ENCODE measurements around the gene HAND2. TPM values are rescaled to one million over a fixed set of nuclear protein-coding genes. Genes with fewer than 3 reads are reported as not detected.

The HAND2 gene
- polyA plus RNA-seq, 3 donors from 2014 or later = not detected

DNA sequence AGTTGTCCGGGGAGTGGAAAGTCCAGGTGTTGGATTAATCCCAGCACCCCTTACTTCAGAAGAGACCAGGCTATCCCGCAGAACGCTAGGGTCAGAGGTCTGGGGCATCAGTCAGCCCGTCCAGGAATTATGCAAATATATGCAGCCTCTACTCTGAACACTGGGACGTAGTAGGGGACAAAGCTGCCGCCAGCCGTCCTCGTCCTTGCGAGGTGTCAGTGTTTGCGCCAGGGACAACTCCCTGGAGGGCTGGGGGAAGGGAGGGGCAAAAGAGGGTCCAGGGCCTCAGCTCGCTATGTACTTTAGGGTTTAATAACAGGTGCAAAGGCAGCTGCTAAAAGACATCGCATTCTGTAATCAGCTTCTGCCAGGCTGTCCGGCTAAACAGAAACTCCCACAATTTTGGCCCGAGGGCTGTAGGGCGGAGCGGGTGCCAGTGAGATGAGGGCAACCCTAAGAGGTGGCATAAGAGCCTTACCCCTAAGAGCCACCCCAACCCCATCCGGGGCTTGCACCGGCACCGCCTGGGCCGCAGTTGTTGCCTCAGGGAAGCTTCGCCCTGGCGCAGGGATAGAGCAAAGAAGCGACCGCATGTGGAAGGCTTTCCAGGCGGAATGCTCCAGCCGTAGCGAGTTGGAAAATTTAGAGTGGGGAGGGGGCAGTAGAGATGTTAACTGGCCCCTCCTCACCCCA is 8.4 kb downstream of the HAND2 start:
- no peak for DNase-seq
- Mint-ChIP-seq H3K4me3 (no peak overlapping the region), H3K36me3 (peaks cover 0 to 13% (median 12%) of the 10 kb centered on the region in 3 donors), H3K4me1 (peaks cover 0 to 2% of the 10 kb centered on the region in 2 donors), H3K27me3 (ENCODE audit: low read depth in 3 of 3) (peaks cover 34 to 61% (median 54%) of the 10 kb centered on the region in 3 donors), H3K27ac (no peak overlapping the region), H3K9me3 (peaks cover 0 to 33% (median 11%) of the 10 kb centered on the region in 6 donors)

DNA sequence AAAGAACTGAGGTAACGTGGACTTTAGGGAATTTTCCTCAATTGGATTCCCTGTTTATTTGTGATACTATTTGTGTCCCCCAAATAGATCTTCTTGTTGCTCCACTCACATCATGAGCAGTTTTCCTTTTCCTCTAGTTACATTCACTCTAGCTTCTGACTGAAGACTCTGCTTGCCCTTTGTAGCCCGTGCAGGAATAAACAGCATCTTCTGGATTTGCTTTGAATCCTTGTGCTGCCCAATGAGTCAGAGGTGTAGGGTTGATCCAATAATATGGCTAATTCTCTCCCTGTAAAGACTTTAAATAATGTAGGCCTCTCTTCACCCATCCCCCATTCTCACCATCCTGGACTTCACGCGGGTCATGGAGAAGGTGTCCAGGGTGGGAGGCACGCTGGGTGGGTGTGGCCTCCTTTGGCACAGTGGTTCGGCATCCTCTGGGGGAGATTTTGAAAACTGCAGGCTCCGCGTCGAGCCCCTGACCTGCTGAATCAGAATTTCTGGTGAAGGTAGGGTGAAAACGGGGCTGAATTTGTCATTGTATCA is 9.0 kb downstream of the HAND2 start:
- no peak for DNase-seq
- peaks cover 32 to 59% (median 56%) of the 10 kb centered on the region in 3 donors for H3K27me3 Mint-ChIP-seq (ENCODE audit: low read depth in 3 of 3)
- no peak overlapping the region for H3K4me3 Mint-ChIP-seq
- H3K36me3 Mint-ChIP-seq = peaks cover 0 to 12% (median 12%) of the 10 kb centered on the region in 3 donors
- H3K9me3 Mint-ChIP-seq = peaks cover 0 to 36% (median 8%) of the 10 kb centered on the region in 6 donors
- H3K27ac Mint-ChIP-seq = no peak overlapping the region
- peaks cover 0 to 2% of the 10 kb centered on the region in 2 donors for H3K4me1 Mint-ChIP-seq

DNA sequence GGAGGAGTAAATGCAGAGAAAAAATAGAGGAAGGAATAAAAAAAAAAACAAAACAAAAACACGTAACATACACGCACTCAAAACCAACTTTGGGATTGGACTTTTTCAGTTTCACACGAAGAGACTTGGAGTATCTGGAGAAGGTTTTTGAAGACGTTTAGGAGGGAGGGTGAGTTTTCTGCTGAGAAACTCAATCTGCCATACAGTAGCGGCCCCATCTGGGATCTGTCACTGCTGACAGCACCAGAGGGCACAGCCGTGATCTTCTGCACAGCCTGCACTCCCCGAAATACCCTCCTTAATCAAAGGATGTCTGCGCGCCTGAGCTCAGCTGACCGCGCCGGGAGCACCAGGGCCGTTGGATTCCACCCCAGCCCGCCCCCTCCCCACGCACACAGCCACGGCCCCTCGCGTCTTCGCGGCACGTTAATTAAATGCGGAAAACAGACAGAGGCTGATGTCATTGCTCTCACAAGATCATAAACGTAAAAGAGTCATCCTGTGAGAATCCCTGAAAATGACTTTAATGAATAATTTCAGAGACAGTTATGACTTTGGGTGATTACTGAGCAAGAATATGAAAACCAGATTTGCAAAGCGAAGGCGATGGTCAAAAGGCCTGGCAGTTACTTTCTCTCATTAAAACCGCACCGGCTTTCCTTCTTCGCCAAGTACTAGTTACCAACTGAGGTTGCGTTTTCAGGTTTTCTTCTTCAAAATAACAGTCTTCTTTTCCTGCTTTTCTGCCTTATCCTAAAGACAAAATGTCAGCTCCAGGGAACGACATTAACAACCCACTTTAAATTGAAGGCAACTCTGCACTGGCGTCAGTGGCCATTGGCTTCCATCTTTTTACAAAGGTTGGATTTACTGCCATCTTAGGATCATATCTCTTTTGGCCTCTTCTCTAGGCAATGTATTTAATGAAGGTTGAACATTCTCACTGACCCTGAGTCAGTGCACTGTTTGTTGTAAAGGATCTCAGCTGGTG is 10.6 kb downstream of the HAND2 start:
- H3K36me3 Mint-ChIP-seq = peaks cover 0 to 16% (median 9%) of the 10 kb centered on the region in 3 donors
- DNase-seq = no peak
- H3K9me3 Mint-ChIP-seq = peaks cover 0 to 43% (median 10%) of the 10 kb centered on the region in 6 donors
- H3K4me3 Mint-ChIP-seq = peak overlapping the region in 2 of 5 donors; percentile 34 to 41
- H3K27me3 Mint-ChIP-seq (ENCODE audit: low read depth in 3 of 3) = peaks cover 28 to 64% (median 54%) of the 10 kb centered on the region in 3 donors
- no peak overlapping the region for H3K27ac Mint-ChIP-seq
- H3K4me1 Mint-ChIP-seq = peaks cover 0 to 2% of the 10 kb centered on the region in 2 donors

DNA sequence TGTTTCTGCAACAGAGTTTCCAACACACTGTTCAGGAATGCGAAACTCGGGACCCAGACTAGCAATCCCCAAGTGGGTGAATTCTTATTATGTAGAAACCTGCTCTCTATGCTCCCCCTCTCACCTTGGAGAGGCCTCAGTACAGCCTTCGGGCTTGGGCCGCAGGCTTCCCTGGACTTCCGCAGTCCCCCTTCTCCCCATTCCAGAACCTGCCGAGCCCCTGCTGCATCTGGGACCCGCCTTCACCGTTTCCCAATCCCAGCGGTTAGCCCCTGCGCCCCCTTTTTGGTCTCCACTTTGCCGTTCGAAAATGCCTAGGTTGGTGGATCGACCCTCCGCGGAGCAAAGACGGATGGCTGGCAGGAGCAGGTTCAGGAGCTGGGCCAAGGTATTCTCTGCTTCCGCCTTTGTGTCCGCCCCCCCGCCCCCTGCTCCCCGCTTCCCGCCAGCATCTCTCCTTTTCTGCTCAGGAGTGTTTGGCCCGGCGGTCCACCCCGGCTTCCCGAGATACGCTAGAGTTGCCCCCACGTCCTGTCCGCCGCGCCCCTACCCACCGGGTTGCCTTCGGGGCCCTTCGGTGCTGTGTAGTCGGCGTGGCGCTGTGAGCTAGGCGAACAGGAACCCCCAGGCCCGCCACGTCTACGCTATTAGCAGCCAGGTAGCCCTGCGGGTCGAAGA is 11.5 kb downstream of the HAND2 start:
- peaks cover 0 to 2% of the 10 kb centered on the region in 2 donors for H3K4me1 Mint-ChIP-seq
- peaks cover 0 to 43% (median 10%) of the 10 kb centered on the region in 6 donors for H3K9me3 Mint-ChIP-seq
- no peak overlapping the region for H3K27ac Mint-ChIP-seq
- no peak for DNase-seq
- H3K4me3 Mint-ChIP-seq = peak overlapping the region in 2 of 5 donors; percentile 34 to 41
- peaks cover 28 to 61% (median 50%) of the 10 kb centered on the region in 3 donors for H3K27me3 Mint-ChIP-seq (ENCODE audit: low read depth in 3 of 3)
- H3K36me3 Mint-ChIP-seq = peaks cover 0 to 13% (median 7%) of the 10 kb centered on the region in 3 donors

DNA sequence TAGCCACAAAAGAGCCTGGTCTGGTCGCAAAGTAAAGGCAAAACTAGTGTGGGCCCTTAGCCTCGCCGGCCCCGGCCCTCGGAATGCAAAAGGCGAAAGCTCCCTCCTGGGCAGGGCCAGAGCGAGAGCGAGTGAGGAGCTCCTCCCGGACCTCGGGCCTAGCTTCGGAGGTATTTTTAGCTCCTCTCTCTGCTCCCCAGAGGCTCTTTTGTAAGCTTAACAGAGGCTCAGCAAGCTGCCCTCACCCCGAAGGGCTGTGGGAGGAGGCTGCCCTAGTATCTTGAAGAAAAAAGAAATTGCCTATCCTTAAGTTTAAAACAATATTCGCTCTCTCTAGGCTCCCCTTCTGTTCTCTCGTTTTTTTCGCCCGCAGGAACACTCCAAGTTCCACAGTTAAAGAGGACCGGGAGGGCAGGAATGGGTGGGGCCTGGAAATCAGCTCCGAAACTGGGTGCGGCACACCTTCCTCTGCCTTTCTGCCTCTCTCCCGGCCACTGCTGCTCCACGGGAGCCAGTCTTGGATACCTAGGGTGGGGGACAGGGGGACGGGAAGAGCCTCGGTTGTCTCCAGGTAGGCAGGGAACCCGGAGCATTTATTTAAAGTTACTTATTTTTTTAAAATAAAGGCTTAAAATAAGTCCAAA is 12.1 kb downstream of the HAND2 start:
- Mint-ChIP-seq H3K4me1 (peaks cover 0 to 2% of the 10 kb centered on the region in 2 donors), H3K36me3 (peaks cover 0 to 13% (median 7%) of the 10 kb centered on the region in 3 donors), H3K4me3 (no peak overlapping the region), H3K27me3 (ENCODE audit: low read depth in 3 of 3) (peaks cover 28 to 55% (median 47%) of the 10 kb centered on the region in 3 donors), H3K27ac (no peak overlapping the region), H3K9me3 (peaks cover 0 to 43% (median 10%) of the 10 kb centered on the region in 6 donors)
- no peak for DNase-seq

DNA sequence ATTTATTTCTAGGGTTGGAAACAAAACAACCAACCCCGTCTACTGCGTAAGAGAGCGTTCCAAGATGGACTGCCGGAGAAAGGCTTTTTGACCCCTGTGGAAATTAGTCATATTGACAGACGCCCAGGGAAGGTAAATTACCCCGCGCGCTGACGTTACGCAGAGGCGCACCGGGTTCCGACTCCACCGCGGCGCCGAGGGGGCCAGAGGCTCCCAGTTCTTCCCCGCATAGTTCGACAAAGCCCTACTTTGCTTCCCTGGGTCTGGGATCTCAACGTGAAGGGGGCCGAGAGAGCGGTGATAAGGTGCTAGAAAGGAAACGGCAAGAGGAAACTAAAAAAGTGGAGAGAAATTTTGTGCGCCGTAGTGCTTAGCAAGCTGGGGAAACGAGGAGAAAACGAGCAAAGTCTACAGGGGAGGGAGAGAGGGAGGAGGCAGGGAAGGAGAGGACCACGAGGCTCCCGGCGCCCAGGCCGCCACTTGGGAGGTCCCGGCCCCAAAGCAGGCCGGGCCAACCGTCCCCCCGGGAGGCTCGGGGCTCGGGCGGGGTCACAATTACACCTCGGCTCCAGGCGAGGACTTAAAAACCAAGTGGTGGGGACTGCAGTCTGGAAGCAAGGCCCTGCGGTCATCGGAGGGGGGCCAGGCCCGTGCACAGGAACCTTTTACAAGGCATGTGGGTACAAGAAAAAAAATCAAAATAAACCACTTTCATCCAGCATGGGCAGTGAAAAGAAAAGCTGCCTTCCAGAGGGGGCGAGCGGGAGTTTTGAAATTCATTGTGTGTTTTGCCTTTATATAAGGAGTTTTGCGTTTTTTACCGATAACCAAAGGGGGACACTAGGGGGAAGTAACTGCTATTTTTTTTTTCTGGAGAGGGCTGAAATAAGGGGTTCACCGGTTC is 13.2 kb downstream of the HAND2 start:
- H3K4me1 Mint-ChIP-seq = no peaks in the 10 kb centered on the region
- no peak for DNase-seq
- H3K36me3 Mint-ChIP-seq = peaks cover 0 to 13% (median 7%) of the 10 kb centered on the region in 3 donors
- H3K27ac Mint-ChIP-seq = no peak overlapping the region
- H3K9me3 Mint-ChIP-seq = peaks cover 0 to 48% (median 10%) of the 10 kb centered on the region in 6 donors
- peaks cover 28 to 53% (median 42%) of the 10 kb centered on the region in 3 donors for H3K27me3 Mint-ChIP-seq (ENCODE audit: low read depth in 3 of 3)
- peak overlapping the region in 1 of 5 donors; percentile 7 for H3K4me3 Mint-ChIP-seq

DNA sequence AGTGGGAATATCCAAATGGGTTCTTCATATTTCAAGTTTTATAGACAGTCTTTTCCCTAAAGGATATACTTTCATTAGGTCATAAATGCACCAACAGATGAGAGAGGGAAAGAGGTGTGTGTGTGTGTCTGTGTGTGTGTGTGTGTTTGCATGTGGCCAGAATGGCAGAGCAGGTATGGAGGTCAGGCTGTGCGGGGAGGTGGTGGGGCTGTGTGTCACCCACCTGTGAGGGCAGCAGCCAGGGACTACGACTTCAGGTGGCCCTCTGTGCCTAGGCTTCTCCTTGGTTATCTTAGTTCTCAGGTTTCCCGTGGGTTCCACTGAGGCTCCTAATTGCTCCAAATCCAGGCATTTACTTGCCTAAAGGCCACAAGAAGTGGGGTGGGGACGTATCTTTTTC is 14.6 kb downstream of the HAND2 start:
- Mint-ChIP-seq H3K4me3 (no peak overlapping the region), H3K27me3 (ENCODE audit: low read depth in 3 of 3) (peaks cover 32 to 57% (median 37%) of the 10 kb centered on the region in 3 donors), H3K9me3 (peaks cover 0 to 44% (median 7%) of the 10 kb centered on the region in 6 donors), H3K27ac (peak overlapping the region in 1 of 6 donors; percentile 38), H3K4me1 (no peaks in the 10 kb centered on the region), H3K36me3 (peaks cover 0 to 13% (median 6%) of the 10 kb centered on the region in 3 donors)
- DNase-seq = no peak

DNA sequence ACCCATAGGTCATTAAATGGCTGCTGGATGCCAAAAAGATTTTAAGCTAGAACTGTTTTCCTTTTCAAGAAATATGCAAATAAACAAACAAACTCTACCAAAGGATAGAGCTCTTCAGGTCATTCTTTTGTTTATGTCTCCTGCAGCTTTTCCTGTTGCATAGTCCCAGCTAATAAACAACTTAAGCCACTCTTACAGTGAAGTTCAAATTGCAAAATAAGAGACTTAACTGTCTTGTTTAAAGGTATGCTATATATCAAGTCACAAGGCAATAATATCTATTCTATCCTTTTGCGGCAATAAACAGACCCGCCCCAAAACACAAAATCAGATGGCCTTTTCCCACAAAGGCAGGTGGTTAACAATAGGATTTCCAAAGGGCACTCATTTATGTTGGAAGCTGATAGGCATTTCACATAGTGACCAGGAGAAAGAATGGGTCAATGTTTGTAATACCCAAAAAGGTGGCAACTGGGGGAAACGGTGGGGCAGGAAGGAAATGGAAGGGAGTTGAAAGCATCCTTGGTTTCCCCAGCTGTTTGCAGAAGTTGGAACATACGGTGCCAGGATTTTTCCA is 15.3 kb downstream of the HAND2 start:
- H3K36me3 Mint-ChIP-seq = peaks cover 0 to 10% (median 0%) of the 10 kb centered on the region in 3 donors
- no peak overlapping the region for H3K27ac Mint-ChIP-seq
- no peak for DNase-seq
- peaks cover 0 to 3% of the 10 kb centered on the region in 2 donors for H3K4me1 Mint-ChIP-seq
- H3K9me3 Mint-ChIP-seq = peaks cover 0 to 46% (median 7%) of the 10 kb centered on the region in 6 donors
- H3K27me3 Mint-ChIP-seq (ENCODE audit: low read depth in 3 of 3) = peaks cover 33 to 56% (median 33%) of the 10 kb centered on the region in 3 donors
- no peak overlapping the region for H3K4me3 Mint-ChIP-seq

DNA sequence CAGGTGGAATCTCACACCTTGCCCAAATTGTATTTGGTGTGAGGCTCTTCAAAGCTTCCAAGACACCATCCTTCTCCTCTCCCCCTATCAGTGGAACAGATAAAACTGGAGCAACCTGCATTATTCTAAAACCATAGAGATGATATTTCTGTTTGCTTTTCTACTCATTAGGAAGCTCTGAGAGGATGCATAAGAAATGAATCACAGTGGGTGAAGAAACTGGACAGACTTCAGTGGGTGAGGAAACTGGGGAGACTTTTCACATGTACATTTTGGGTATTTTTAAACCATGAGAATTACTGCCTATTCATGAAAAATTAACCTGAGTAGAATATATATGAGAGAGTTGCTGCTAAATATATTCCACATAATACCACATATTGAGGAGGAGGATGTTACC is 16.4 kb downstream of the HAND2 start:
- no peak for DNase-seq
- H3K27me3 Mint-ChIP-seq (ENCODE audit: low read depth in 3 of 3) = peaks cover 31 to 56% (median 34%) of the 10 kb centered on the region in 3 donors
- H3K4me3 Mint-ChIP-seq = no peak overlapping the region
- H3K9me3 Mint-ChIP-seq = peaks cover 0 to 46% (median 6%) of the 10 kb centered on the region in 6 donors
- peaks cover 0 to 10% (median 0%) of the 10 kb centered on the region in 3 donors for H3K36me3 Mint-ChIP-seq
- H3K27ac Mint-ChIP-seq = no peak overlapping the region
- peaks cover 6 to 10% of the 10 kb centered on the region in 2 donors for H3K4me1 Mint-ChIP-seq

DNA sequence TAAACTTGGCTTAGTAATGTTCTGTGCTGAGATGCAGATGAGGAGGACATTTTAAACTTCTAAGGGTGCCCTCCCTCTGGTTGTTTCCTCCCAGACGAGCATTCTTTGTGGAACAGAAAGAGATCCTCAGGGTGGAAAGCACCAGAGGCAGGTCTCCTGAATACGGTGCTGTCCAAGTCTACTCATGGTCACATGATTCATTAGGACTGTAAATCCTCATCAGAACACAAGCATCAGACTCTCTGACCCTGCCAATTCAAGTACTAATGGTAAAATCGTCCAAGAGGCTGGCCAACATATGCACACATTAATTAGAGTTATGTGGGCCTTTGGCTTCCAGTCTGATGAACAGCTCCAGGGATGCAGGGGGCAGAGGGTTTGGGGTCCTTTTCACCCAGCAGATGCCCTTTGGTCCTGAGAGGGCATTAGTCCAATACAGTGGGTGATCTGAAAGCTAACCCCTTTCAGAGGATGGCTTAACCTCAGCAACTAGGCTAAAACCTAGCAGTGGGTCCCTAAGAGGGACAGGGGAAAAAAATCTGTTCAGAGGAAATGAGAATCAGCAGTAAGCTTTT is 18.2 kb downstream of the HAND2 start:
- H3K4me3 Mint-ChIP-seq = no peak overlapping the region
- H3K27me3 Mint-ChIP-seq (ENCODE audit: low read depth in 3 of 3) = peaks cover 24 to 68% (median 40%) of the 10 kb centered on the region in 3 donors
- peaks cover 23 to 26% of the 10 kb centered on the region in 2 donors for H3K4me1 Mint-ChIP-seq
- peaks cover 0 to 10% (median 0%) of the 10 kb centered on the region in 3 donors for H3K36me3 Mint-ChIP-seq
- no peak for DNase-seq
- H3K9me3 Mint-ChIP-seq = peaks cover 0 to 48% (median 7%) of the 10 kb centered on the region in 6 donors
- H3K27ac Mint-ChIP-seq = no peak overlapping the region

Measured in immature natural killer cell (primary cell).